HG03457 (cell line): Measurements from ENCODE around the gene LPCAT1.

Source experiments
- ATAC-seq: cut with Tn5 transposase; IDR thresholded peaks from one replicate; pipeline ENCODE4 v1.9.1; 2021; ENCODE audit warnings: moderate number of reproducible peaks; ENCODE audit not compliant: unreplicated experiment

LPCAT1 gene

GRCh38 chr5:1555011-1555807, 31.4 kb upstream of the LPCAT1 start:
- ATAC-seq, result no peak

- ATAC-seq, result no peak
Measured at GRCh38 chr5:1554410-1554967, 30.7 kb upstream of the LPCAT1 start.

- no peak for ATAC-seq
Measured at GRCh38 chr5:1553539-1554409, 30.0 kb upstream of the LPCAT1 start.

GRCh38 chr5:1552521-1553255, 28.9 kb upstream of the LPCAT1 start:
- ATAC-seq, result no peak

GRCh38 chr5:1551426-1552301, 27.9 kb upstream of the LPCAT1 start:
- no peak for ATAC-seq

GRCh38 chr5:1550287-1551076, 26.7 kb upstream of the LPCAT1 start:
- no peak for ATAC-seq

- ATAC-seq, result no peak
Measured at GRCh38 chr5:1549475-1550030, 25.8 kb upstream of the LPCAT1 start.

- no peak for ATAC-seq
Measured at GRCh38 chr5:1548702-1549474, 25.1 kb upstream of the LPCAT1 start.

GRCh38 chr5:1547655-1548054, 23.9 kb upstream of the LPCAT1 start:
- ATAC-seq, result no peak

GRCh38 chr5:1547236-1547635, 23.5 kb upstream of the LPCAT1 start:
- ATAC-seq, result no peak

GRCh38 chr5:1546556-1546955, 22.8 kb upstream of the LPCAT1 start:
- ATAC-seq, result no peak

- ATAC-seq, result no peak
Measured at GRCh38 chr5:1545805-1546355, 22.1 kb upstream of the LPCAT1 start.

GRCh38 chr5:1545126-1545804, 21.5 kb upstream of the LPCAT1 start:
- no peak for ATAC-seq

GRCh38 chr5:1544294-1544961, 20.7 kb upstream of the LPCAT1 start:
- ATAC-seq, result no peak

- no peak for ATAC-seq
Measured at GRCh38 chr5:1543398-1544293, 19.9 kb upstream of the LPCAT1 start.

- ATAC-seq, result no peak
Measured at GRCh38 chr5:1542781-1543180, 19.0 kb upstream of the LPCAT1 start.
